ENCODE data around the gene IDH3B.

The IDH3B gene

GRCh38 chr20:2655331-2656116, 8.5 kb downstream of the IDH3B start:
- DNase-seq = no peak

GRCh38 chr20:2654831-2655230, 9.2 kb downstream of the IDH3B start:
- DNase-seq = no peak

- DNase-seq = no peak
These were observed 9.6 kb downstream of the IDH3B start for GRCh38 chr20:2654384-2654822.

GRCh38 chr20:2653556-2654383, 10.2 kb downstream of the IDH3B start:
- no peak for DNase-seq

GRCh38 chr20:2652724-2653555, 11.1 kb downstream of the IDH3B start:
- peak; percentile 36 for DNase-seq

GRCh38 chr20:2651772-2652723, 12.0 kb downstream of the IDH3B start, which contains the start of gene NOP56:
NOP56 (plus strand) TSS chr20:2652632; CDS start chr20:2652661, 29 bp downstream.
- DNase-seq = peak; percentile 70

- no peak for DNase-seq
These were observed 20.3 kb downstream of the IDH3B start for GRCh38 chr20:2643708-2644107.

GRCh38 chr20:2640899-2641298, 23.1 kb downstream of the IDH3B start:
- DNase-seq = no peak

GRCh38 chr20:2640260-2640659, 23.8 kb downstream of the IDH3B start:
- no peak for DNase-seq

GRCh38 chr20:2637246-2637645, 26.8 kb downstream of the IDH3B start:
- DNase-seq = no peak

- DNase-seq = no peak
These were observed 30.6 kb downstream of the IDH3B start for GRCh38 chr20:2633381-2633780.

GRCh38 chr20:2631228-2631627, 32.8 kb downstream of the IDH3B start:
- DNase-seq = no peak

GRCh38 chr20:2626853-2627541, 37.0 kb downstream of the IDH3B start:
- no peak for DNase-seq

GRCh38 chr20:2625062-2625461, 39.0 kb downstream of the IDH3B start:
- no peak for DNase-seq

GRCh38 chr20:2624190-2624589, 39.8 kb downstream of the IDH3B start:
- no peak for DNase-seq

GRCh38 chr20:2619961-2620595, 43.9 kb downstream of the IDH3B start:
- DNase-seq = no peak

GRCh38 chr20:2619337-2619736, 44.7 kb downstream of the IDH3B start:
- DNase-seq = no peak

GRCh38 chr20:2618815-2619214, 45.2 kb downstream of the IDH3B start:
- DNase-seq = no peak

GRCh38 chr20:2617099-2617714, 46.8 kb downstream of the IDH3B start:
- no peak for DNase-seq

GRCh38 chr20:2616634-2617033, 47.4 kb downstream of the IDH3B start:
- no peak for DNase-seq
